ENCODE results near the gene PLEKHF1. TPM values are rescaled to one million over a fixed set of nuclear protein-coding genes. Genes with fewer than 3 reads are reported as not detected.

The PLEKHF1 gene
- 6.8 and 16.6 TPM in 2 replicates for total RNA-seq

DNA sequence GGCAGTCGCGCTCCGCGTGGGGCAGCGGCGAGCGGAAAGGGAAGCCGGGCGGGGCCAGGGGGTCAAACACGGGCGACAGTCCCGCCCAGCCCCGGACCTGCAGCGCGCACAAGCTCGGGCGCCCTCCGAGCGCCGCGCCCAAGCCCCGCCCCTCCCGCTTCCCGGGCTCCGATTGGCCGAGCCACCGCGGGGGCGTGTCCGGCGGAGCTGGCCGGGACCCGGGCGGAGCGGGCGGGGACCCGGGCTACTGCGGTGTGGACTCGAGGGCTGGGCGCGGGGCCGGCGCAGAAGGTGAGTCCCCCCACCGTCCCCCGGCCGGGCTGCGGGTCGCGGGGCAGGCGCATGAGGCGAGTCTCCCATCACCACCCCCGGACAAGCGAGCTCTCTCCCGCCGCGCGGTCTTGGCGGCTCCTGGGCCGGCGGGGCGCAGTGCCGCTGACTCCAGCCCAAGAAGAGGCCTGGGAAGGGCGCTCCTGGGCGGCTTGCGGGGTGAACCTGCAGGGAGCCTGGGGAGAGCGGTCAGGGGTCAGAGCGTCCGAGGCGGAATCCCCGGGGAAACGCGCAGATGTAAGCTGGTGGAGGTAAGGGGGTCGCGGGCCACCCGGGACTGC lies at the start of gene PLEKHF1:
Gene PLEKHF1, plus strand, starts transcription at position 247 of the 611 bp plus-strand sequence. CDS start 8,379 bp downstream, outside the sequence.

DNA sequence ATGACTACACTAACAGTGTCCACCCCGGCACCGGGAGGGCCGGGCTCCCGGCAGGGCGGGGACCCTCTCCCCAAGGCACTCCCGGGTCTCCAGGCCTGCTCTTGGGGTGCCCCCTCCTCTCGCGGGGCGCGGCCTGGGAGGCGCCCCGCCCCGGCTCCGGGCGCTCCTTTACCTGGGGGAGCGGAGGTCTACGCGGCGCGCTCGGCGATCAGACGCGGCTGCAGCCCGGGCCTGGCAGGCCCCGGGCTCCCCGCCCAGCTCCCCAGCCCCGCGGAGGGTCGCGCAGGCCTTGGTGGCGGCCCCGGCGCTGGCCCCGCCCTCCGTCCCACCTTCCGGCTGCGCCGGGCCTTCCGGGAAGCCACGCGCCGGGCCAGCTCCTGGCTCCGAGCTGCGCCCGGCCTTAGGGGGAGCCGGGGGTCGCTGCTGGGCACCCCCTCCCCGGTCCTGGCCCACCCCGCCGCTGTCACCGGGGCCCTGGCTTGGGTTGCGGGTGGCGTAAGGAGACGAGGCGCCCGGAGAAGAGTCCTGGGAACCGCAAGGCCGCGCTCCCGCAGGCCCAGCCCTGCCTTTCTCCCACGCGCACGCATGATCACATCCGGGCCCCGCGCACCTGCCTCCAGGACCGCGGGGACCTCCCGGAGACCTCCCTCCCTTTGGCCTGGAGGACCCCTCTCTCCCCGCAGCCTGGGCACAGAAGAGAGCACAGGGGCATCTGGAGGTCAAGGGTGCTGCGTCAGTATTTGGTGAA lies 49.9 kb downstream of the PLEKHF1 start, which contains the start of gene C19orf12:
Gene C19orf12, minus strand, starts transcription at position 309 of the 748 bp plus-strand sequence. CDS start 6,848 bp downstream, outside the sequence.

Other genes starting within 250 kb of the PLEKHF1 start
- gene VSTM2B, start 139.5 kb upstream of the PLEKHF1 start, total RNA-seq: not detected in 2 replicates
- gene POP4, start 59.2 kb upstream of the PLEKHF1 start, total RNA-seq: 73.1 and 93.2 TPM in 2 replicates
- gene C19orf12, start 49.8 kb downstream of the PLEKHF1 start, total RNA-seq: 17.8 and 18.2 TPM in 2 replicates
- gene CCNE1, start 146.5 kb downstream of the PLEKHF1 start, total RNA-seq: 9.1 and 9.4 TPM in 2 replicates

Measured in epithelial cell of umbilical artery (primary cell).